Measurements from ENCODE around the gene S100A1.
"Not testable (repeated sequence)": the region's sequence is repeated elsewhere in the genome, so short reads cannot be mapped to it uniquely, and the experiment has no call there.

S100A1 gene

GRCh38 chr1:153659656-153660055 is 31.4 kb downstream of the S100A1 start:
- DNase-seq (ENCODE audit: extremely low read depth, low read depth), result no peak
- no peak for TF ChIP-seq CTCF (IDR thresholded peaks at IDR 0.05; ENCODE audit: low read depth, low read length)

GRCh38 chr1:153661111-153661708 is 33.0 kb downstream of the S100A1 start:
- TF ChIP-seq CTCF (IDR thresholded peaks at IDR 0.05; ENCODE audit: low read depth, low read length), result no peak
- DNase-seq (ENCODE audit: extremely low read depth, low read depth), result no peak

DNA sequence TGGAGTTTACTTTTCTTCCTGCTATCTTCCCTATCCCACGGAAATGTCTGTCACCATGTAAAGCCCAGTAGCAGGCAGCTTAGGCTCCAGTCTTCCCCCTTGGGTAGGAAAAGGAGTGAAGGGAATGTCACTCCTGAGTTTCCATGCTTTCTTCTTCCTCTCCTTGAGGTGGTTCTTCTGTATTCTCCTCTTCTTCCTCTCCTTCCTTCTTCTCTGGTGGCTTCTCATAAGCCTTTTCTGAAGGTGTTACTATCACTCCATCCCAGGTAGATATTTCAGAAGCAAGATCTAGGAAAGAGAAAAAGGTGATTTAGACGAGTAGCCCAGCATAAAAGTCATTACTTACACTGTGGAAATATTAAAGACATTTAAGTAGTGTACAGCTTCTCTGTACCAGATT is 34.0 kb downstream of the S100A1 start:
- no peak for TF ChIP-seq CTCF (IDR thresholded peaks at IDR 0.05; ENCODE audit: low read depth, low read length)
- no peak for DNase-seq (ENCODE audit: extremely low read depth, low read depth)

- no peak for DNase-seq (ENCODE audit: extremely low read depth, low read depth)
- TF ChIP-seq CTCF (IDR thresholded peaks at IDR 0.05; ENCODE audit: low read depth, low read length), result no peak
These were observed 35.0 kb downstream of the S100A1 start for GRCh38 chr1:153663211-153663610.

DNA sequence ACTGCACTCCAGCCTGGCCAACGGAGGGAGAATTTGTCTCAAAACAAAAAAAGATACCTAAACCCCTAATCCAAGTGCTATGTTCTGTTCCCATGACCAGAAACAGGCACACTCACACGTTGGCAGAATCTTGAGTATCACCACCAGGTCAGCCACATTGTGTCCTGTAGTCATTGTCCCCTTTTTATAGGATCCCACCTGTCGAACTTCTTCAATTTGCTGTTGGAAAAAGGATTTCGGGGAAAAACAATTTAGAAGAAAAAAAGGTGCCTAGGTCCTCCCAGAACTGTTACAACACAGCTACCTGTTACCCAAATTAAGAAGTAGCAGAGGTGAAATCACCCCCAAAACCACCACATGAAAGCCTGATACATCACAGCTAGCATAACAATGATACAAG is 39.2 kb downstream of the S100A1 start:
- no peak for TF ChIP-seq CTCF (IDR thresholded peaks at IDR 0.05; ENCODE audit: low read depth, low read length)

GRCh38 chr1:153668672-153669071 is 40.4 kb downstream of the S100A1 start:
- DNase-seq (ENCODE audit: extremely low read depth, low read depth), result not testable (repeated sequence)

More for the DNA sequence above, 39.2 kb downstream of the S100A1 start:
- no peak for DNase-seq (ENCODE audit: extremely low read depth, low read depth)

DNA sequence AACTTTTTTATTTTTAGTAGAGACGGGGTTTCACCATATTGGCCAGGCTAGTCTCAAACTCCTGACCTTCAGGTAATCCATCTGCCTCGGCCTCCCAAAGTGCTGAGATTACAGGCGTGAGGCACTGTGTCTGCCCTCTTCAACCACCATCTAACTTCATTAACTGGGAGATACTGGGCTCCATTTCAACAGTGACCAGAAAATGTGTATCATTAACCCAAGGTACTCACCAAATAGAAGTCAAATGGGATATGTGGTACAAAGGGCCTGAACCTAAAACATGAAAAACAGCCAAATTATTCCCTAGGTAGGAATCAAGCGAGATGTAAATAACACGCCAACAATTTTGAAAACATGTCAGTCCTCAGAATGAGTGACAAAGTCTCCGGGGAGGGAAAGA is 41.4 kb downstream of the S100A1 start:
- no peak for TF ChIP-seq CTCF (IDR thresholded peaks at IDR 0.05; ENCODE audit: low read depth, low read length)
- DNase-seq (ENCODE audit: extremely low read depth, low read depth), result no peak

DNA sequence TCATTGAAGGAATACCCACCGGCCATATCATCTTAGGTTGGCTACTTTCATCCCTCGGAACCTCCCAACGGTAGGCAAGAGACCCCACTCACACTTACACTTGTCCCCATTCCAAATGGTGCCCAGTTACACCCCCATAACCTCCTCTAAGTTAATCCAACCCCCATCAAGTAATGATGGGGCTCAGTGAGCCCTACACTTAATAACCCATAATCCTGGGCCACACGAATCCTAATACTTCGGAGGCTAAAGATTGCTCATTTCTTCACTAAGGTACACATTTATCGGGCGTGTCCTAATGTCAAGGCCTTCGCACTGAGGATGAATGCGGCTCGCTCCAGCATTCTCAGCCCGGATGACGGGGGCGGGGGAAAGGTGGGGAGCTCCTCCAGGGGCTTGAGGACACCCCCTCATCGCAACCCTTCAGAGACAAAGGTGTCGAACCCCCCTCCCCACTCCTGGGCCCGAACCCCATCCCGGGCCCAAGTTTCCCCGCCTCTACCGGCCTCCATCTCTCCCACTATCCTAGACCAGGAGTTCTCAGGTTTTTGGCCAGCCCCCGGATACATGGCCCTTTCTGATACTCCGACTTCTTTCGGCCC is 42.1 kb downstream of the S100A1 start:
- no peak for TF ChIP-seq CTCF (IDR thresholded peaks at IDR 0.05; ENCODE audit: low read depth, low read length)
- DNase-seq (ENCODE audit: extremely low read depth, low read depth), result no peak
